Aorta (tissue), 5 donors: ENCODE data around the gene ATG7. TPM values are rescaled to one million over a fixed set of nuclear protein-coding genes. Genes with fewer than 3 reads are reported as not detected.
"Not testable (repeated sequence)": the region's sequence is repeated elsewhere in the genome, so short reads cannot be mapped to it uniquely, and the experiment has no call there.

Source experiments
- ATAC-seq: fragments of 200-7000 bp; cut with Tn5 transposase; one replicate; pipeline ENCODE4 v1.9.1; 2022; ENCODE audit warnings: moderate library complexity; ENCODE audit not compliant: low FRiP score
- DNase-seq, 2 donors: peaks; one replicate each; pipeline ENCODE4 v3.0.0-alpha.2; 2020
- H3K27ac ChIP-seq, 2 donors: one replicate each; pipeline ENCODE4 v1.5.1; 2013; ENCODE audit warnings: low read length in 2 of 2, mild to moderate bottlenecking in 2 of 2, moderate library complexity in 2 of 2, control low read depth in 1 of 2, inconsistent platforms in 1 of 2, low read depth in 1 of 2
- H3K27me3 ChIP-seq, 2 donors: one replicate each; pipeline ENCODE4 v1.6.1; 2013; ENCODE audit warnings: control low read depth in 1 of 2, low read length in 1 of 2, mild to moderate bottlenecking in 1 of 2, moderate library complexity in 1 of 2; ENCODE audit not compliant: insufficient read depth in 2 of 2, control insufficient read depth in 1 of 2
- H3K36me3 ChIP-seq, 2 donors: one replicate each; pipeline ENCODE4 v1.6.1; 2013; ENCODE audit warnings: control low read depth in 1 of 2, low read length in 1 of 2, mild to moderate bottlenecking in 1 of 2; ENCODE audit not compliant: insufficient read depth in 2 of 2, control insufficient read depth in 1 of 2
- H3K4me1 ChIP-seq, 2 donors: one replicate each; pipeline ENCODE4 v1.6.1; 2013; ENCODE audit warnings: low read length in 2 of 2, control low read depth in 1 of 2, mild to moderate bottlenecking in 1 of 2, moderate library complexity in 1 of 2; ENCODE audit not compliant: insufficient read depth in 2 of 2, control insufficient read depth in 1 of 2
- H3K4me3 ChIP-seq, 2 donors: one replicate each; pipeline ENCODE4 v1.5.1; 2013; ENCODE audit warnings: low read length in 2 of 2, control low read depth in 1 of 2, mild to moderate bottlenecking in 1 of 2
- H3K9me3 ChIP-seq: one replicate; pipeline ENCODE4 v1.6.1; 2013; ENCODE audit warnings: mild to moderate bottlenecking, low read length; ENCODE audit not compliant: control insufficient read depth
- WGBS, 2 donors: extraction: QIAGEN DNeasy Blood & Tissue Kit; methylation state at CpG; one replicate each; pipeline ENCODE4 v1.1.7; 2013; 5-methylcytosine and 5-hydroxymethylcytosine counted together
- intact Hi-C, 2 donors: fragments of 100-400 bp; cut with DNase I; formaldehyde crosslinking; loops; one replicate each; pipeline versions ENCODE4 v1.14.2 to v1.15.0; 2022
- polyA plus RNA-seq, 2 donors: library from polyadenylated mRNA; stranded (reverse); fragments of 200-250 nt; gene quantifications; one replicate each; pipeline ENCODE4 v1.2.3, GENCODE V29; 2013
- total RNA-seq, 2 donors: library from RNA; stranded (reverse); fragmentation: NEBNext Ultra II Directional; extraction: Animal tissue kit (Norgen Biotek cat#: 25700); gene quantifications; one replicate each; pipeline ENCODE4 v1.2.1, GENCODE V29; 2021
- donor health status: healthy with polysubstance abuse.
- donor health status: Bipolar disorder and iron deficiency.
- donor health status: DM: no; HTN: no; CAD: no.
- donor health status: DM: no; HTN: no; CAD: no.
- donor health status: DM: yes; HTN: yes; CAD: no.

The ATG7 gene
- total and polyA plus RNA-seq, 4 donors: 5.1 to 84.1 (median 29.1) TPM

DNA sequence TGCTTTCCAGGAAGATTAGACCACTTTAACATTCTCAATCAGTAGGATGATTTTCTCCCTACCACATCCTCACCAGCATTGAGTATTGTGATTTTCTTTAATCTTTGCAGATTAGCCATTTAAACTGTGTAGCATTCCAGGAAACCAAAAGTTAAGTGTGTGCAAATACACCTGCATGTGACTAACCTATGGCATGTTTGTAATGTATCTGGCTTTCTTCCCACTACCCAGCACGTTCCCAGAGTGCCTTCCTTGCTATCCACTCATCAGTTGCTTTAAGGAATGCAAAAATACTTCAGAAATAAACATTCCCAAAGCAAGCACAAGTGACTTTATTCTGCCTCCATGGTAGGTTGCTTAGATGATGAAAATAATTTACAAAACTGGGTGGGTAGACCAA is 74.2 kb downstream of the ATG7 start:
- H3K4me3 ChIP-seq: no peak overlapping the region
- ATAC-seq (no peak), DNase-seq (no peak)
- peaks cover 0 to 11% of the 10 kb centered on the region in 2 donors for H3K36me3 ChIP-seq
- no peaks in the 10 kb centered on the region for H3K4me1 ChIP-seq
- WGBS, 2 donors: 62 to 69% methylated on average over 1 of the region's 1 CpG
- no peaks in the 10 kb centered on the region for H3K27me3 ChIP-seq
- intact Hi-C loops: no loop called here
- H3K9me3 ChIP-seq: no peaks in the 10 kb centered on the region
- no peak overlapping the region for H3K27ac ChIP-seq

DNA sequence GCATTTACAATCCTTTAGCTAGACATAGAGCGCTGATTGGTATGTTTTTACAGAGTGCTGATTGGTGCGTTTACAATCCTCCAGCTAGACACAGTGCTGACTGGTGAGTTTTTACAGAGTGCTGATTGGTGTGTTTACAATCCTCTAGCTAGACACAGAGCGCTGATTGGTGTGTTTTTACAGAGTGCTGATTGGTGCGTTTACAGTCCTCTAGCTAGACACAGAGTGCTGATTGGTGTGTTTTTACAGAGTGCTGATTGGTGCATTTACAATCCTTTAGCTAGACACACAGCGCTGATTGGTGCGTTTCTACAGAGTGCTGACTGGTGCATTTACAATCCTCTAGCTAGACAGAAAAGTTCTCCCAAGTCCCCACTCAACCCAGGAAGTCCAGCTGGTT is 76.7 kb downstream of the ATG7 start:
- peaks cover 0 to 11% of the 10 kb centered on the region in 2 donors for H3K36me3 ChIP-seq
- H3K27me3 ChIP-seq, H3K4me1 ChIP-seq, H3K9me3 ChIP-seq, DNase-seq, H3K27ac ChIP-seq, ATAC-seq, H3K4me3 ChIP-seq, intact Hi-C loops: not testable (repeated sequence)
- 97 to 99% methylated on average over 6 of the region's 6 CpGs for WGBS, 2 donors

DNA sequence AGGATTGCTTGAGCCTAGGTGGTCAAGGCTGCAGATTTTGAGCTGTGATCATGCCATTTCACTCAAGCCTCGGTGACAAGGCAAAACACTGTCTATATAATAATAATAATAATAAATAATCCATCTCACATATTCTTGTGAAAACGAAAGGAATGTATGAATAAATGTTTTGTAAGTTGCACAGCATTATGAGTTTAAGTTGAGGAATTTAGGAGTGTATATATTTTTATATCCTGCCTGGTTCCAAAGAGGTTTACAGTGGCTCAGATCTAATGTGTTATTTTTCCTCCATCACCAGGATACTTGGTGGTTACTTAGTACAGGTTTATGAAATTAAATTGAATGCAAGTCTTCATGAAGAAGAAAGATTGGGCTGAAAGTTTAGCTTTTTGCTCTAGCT is 77.2 kb downstream of the ATG7 start:
- no peaks in the 10 kb centered on the region for H3K9me3 ChIP-seq
- intact Hi-C loops: no loop called here
- no peaks in the 10 kb centered on the region for H3K27me3 ChIP-seq
- H3K4me1 ChIP-seq: no peaks in the 10 kb centered on the region
- H3K36me3 ChIP-seq: peaks cover 0 to 11% of the 10 kb centered on the region in 2 donors
- ATAC-seq (no peak), DNase-seq (no peak)
- H3K4me3 ChIP-seq: no peak overlapping the region
- no peak overlapping the region for H3K27ac ChIP-seq
- WGBS, 2 donors: 44 to 47% methylated on average over 2 of the region's 2 CpGs

GRCh38 chr3:11350374-11350773 is 78.2 kb downstream of the ATG7 start:
- DNase-seq: no peak
- WGBS, 2 donors: 89 to 90% methylated on average over 2 of the region's 2 CpGs
- no peak overlapping the region for H3K27ac ChIP-seq
- intact Hi-C loops: no loop called here
- H3K9me3 ChIP-seq: no peaks in the 10 kb centered on the region
- no peak overlapping the region for H3K4me3 ChIP-seq
- no peaks in the 10 kb centered on the region for H3K27me3 ChIP-seq
- no peak for ATAC-seq
- peaks cover 0 to 9% of the 10 kb centered on the region in 2 donors for H3K36me3 ChIP-seq
- H3K4me1 ChIP-seq: no peaks in the 10 kb centered on the region

DNA sequence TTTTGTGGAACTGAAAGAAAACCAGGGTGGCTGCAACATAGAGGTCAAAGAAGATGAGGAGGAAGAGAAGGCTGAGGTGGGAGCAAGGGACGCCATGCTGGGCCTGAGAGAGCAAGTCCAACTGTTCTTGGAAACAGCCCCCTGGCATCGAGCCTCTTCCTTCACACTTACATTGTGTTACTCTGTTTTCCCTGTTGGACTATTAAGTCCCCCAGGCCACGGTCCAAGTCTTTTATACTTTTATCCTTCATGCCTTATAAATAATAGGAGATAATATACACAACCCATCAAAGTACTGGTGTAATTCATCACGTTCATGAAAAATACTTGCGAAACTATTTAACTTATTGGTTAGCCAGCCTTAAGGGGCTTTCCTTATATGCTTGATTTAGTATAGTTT is 79.3 kb downstream of the ATG7 start:
- H3K4me3 ChIP-seq: no peak overlapping the region
- intact Hi-C loops: no loop called here

DNA sequence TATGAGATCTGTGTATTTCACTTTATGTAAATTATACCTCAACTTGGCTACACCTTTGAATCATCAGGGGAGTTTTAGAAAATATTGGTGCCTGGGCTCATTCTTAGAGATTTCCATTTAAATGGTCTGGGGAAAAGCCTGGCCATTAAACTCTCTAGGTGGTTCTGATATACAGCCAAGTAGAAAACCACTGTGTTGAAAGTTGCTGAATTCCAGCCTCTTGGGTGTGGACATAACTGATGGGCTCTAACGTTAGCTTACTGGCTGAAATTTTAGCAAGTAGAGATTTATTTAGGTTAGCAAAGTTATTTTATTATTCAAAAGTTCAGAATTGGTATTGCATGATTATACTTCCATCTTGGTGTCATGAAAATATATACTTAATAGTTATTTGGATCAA is 84.1 kb downstream of the ATG7 start:
- H3K4me3 ChIP-seq: no peak overlapping the region
- H3K4me1 ChIP-seq: no peaks in the 10 kb centered on the region
- H3K9me3 ChIP-seq: no peaks in the 10 kb centered on the region
- no peak overlapping the region for H3K27ac ChIP-seq
- no peak for ATAC-seq
- intact Hi-C loops: no loop called here
- 61 to 74% methylated on average over 1 of the region's 1 CpG for WGBS, 2 donors
- no peak for DNase-seq
- H3K36me3 ChIP-seq: peaks cover 3 to 10% of the 10 kb centered on the region in 2 donors
- no peaks in the 10 kb centered on the region for H3K27me3 ChIP-seq

More for the DNA sequence above, 79.3 kb downstream of the ATG7 start:
- peaks cover 0 to 8% of the 10 kb centered on the region in 2 donors for H3K36me3 ChIP-seq
- H3K27me3 ChIP-seq: no peaks in the 10 kb centered on the region
- no peaks in the 10 kb centered on the region for H3K9me3 ChIP-seq
- no peak for ATAC-seq
- WGBS, 2 donors: 92 to 95% methylated on average over 5 of the region's 5 CpGs
- H3K4me1 ChIP-seq: no peaks in the 10 kb centered on the region
- no peak for DNase-seq
- H3K27ac ChIP-seq: no peak overlapping the region

DNA sequence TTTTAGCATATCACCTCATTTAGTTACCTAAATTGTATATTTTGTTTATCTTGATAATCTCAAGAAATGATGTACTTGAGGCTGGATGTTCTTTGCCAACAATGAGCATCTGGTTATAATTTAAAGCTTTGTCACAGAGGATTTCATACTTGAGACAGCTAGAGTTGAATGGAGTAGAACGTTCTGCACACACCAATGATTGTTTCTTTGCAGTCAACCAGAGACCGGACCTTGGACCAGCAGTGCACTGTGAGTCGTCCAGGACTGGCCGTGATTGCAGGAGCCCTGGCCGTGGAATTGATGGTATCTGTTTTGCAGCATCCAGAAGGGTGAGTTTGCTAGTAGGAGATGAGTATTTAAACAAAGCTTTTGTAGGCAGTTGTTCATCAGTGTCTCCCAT is 90.4 kb downstream of the ATG7 start:
- DNase-seq (no peak), ATAC-seq (no peak)
- Histone ChIP-seq H3K36me3 (peaks cover 3 to 14% of the 10 kb centered on the region in 2 donors), H3K27ac (no peak overlapping the region), H3K4me3 (no peak overlapping the region), H3K27me3 (no peaks in the 10 kb centered on the region), H3K9me3 (no peaks in the 10 kb centered on the region), H3K4me1 (no peaks in the 10 kb centered on the region)
- intact Hi-C loops: no loop called here
- WGBS, 2 donors: 72 to 79% methylated on average over 5 of the region's 5 CpGs

DNA sequence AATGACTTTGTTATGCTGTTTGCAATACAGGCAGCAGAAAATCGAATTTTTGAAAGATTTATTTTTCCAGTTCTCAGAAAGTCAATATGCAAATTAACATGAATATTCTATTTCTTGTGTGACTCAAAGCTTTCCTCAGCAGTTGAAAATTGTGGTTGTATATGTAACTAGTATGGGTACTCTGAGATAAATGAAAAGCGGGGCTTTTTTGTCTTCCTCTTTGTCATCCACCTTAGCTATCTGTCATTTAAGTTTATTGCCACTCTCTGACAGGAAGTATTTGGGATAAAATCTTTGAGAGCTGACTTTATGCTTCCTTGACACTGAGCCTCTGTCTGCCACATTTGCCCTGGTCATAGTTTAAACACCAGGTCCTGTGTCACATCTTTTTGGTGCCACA is 91.5 kb downstream of the ATG7 start:
- Histone ChIP-seq H3K4me3 (no peak overlapping the region), H3K27ac (no peak overlapping the region), H3K9me3 (no peaks in the 10 kb centered on the region), H3K27me3 (no peaks in the 10 kb centered on the region), H3K36me3 (peaks cover 3 to 6% of the 10 kb centered on the region in 2 donors), H3K4me1 (no peaks in the 10 kb centered on the region)
- DNase-seq (no peak), ATAC-seq (no peak)
- intact Hi-C loops: no loop called here
- WGBS, 2 donors: 81 to 86% methylated on average over 2 of the region's 2 CpGs

DNA sequence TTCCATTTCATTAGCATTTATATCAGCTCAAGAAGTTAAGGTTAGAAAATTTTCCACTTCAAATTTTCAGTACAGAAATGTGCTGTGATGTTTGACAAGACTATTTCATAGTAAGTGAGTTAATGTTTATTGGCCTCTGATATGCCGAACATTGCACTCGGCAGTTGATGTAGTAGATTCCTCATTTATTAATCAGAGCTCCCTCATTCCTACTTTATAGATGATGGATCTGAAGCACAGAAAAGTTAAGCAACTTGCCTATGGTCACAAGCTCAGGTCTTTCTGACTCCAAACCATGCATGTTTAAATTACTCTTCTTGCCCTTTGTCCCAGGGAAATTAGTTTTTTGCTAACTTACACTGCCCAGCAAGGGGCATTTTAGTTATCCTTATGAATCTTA is 92.0 kb downstream of the ATG7 start:
- ATAC-seq: no peak

More for the DNA sequence above, 92.0 kb downstream of the ATG7 start:
- no peaks in the 10 kb centered on the region for H3K9me3 ChIP-seq
- no peaks in the 10 kb centered on the region for H3K27me3 ChIP-seq
- DNase-seq: no peak
- H3K4me3 ChIP-seq: no peak overlapping the region
- H3K27ac ChIP-seq: no peak overlapping the region
- H3K4me1 ChIP-seq: no peaks in the 10 kb centered on the region
- 73 to 77% methylated on average over 2 of the region's 2 CpGs for WGBS, 2 donors
- intact Hi-C loops: no loop called here
- H3K36me3 ChIP-seq: peaks cover 3 to 6% of the 10 kb centered on the region in 2 donors
